ENCODE measurements around the gene LHPP.

Gene LHPP

DNA sequence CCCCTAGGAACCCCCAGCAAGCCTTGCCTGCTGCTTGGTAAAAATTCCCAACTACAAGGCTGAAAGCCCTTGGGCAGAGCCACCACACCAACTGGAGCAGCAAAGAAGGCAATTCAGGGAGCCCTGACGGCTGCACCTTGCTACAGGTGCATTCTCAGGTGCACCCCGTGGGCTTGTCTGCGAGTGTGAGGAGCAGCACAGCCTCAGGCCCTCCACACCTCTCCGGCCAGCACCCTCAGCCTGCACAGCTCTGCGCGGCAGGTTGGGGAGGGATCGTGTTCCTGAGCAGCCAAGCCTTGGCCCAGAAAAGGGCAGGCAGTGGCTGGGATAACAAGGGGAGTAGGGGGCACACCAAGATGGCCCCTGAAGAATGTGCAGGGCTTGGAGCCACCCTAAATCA, 178.4 kb downstream of the LHPP start:
- DNase-seq (ENCODE audit: extremely low read depth, insufficient read length), result no peak
- Histone ChIP-seq H3K4me3 (replicated peaks; ENCODE audit: low read depth, low read length) (no peak overlapping the region), H3K36me3 (ENCODE audit: control insufficient read depth, insufficient read depth, low read length) (peaks cover 2% of the 10 kb centered on the region; the same call in 1 of the 2 replicates), H3K27me3 (replicated peaks; ENCODE audit: control insufficient read depth, insufficient read depth, low read length) (no peaks in the 10 kb centered on the region)
- TF ChIP-seq, protein P1, sequence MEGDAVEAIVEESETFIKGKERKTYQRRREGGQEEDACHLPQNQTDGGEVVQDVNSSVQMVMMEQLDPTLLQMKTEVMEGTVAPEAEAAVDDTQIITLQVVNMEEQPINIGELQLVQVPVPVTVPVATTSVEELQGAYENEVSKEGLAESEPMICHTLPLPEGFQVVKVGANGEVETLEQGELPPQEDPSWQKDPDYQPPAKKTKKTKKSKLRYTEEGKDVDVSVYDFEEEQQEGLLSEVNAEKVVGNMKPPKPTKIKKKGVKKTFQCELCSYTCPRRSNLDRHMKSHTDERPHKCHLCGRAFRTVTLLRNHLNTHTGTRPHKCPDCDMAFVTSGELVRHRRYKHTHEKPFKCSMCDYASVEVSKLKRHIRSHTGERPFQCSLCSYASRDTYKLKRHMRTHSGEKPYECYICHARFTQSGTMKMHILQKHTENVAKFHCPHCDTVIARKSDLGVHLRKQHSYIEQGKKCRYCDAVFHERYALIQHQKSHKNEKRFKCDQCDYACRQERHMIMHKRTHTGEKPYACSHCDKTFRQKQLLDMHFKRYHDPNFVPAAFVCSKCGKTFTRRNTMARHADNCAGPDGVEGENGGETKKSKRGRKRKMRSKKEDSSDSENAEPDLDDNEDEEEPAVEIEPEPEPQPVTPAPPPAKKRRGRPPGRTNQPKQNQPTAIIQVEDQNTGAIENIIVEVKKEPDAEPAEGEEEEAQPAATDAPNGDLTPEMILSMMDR (IDR thresholded peaks at IDR 0.05; ENCODE audit: insufficient read depth, low read length, poor library complexity, severe bottlenecking), result no peak

DNA sequence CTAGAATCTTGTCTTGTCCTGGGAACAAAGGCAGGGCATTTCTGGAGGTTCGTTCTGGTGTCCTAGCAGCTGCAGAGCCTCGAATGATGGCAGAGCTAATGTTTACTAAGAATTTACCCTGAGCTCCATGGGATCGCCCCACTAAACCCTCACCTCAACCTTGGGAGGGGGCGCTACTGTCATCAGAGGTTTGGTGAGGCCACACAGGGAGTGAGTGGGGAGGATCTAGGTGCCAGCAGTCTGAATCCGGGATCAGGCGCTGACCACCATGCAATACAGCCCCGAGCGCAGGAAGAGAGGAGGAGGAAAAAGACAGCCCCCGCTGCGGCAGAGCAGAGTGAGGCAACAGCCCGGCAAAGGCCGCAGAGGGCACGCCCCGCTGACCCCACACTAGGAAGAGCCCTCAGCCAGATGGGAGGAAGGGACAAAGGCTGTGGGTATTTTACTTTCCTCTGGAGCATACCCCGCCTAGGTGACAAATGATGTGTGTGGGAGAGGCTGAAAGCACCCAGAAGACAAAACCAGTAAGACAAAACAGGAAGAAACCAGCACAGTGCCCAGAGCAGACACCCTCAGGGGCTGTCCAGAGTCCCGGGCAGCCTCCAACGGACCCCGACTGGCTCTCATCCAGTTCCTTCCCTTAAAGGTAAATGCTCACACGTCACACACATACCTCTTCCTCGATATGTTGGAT, 179.1 kb downstream of the LHPP start:
- TF ChIP-seq, protein P1 (IDR thresholded peaks at IDR 0.05; ENCODE audit: insufficient read depth, low read length, poor library complexity, severe bottlenecking), result no peak
- DNase-seq (ENCODE audit: extremely low read depth, insufficient read length), result no peak
- Histone ChIP-seq H3K27me3 (replicated peaks; ENCODE audit: control insufficient read depth, insufficient read depth, low read length) (no peaks in the 10 kb centered on the region), H3K4me3 (replicated peaks; ENCODE audit: low read depth, low read length) (0 out of 2 replicates have a peak overlapping the region, but pooled peaks have one; percentile 3), H3K36me3 (ENCODE audit: control insufficient read depth, insufficient read depth, low read length) (peaks cover 2% of the 10 kb centered on the region; the same call in 1 of the 2 replicates)

DNA sequence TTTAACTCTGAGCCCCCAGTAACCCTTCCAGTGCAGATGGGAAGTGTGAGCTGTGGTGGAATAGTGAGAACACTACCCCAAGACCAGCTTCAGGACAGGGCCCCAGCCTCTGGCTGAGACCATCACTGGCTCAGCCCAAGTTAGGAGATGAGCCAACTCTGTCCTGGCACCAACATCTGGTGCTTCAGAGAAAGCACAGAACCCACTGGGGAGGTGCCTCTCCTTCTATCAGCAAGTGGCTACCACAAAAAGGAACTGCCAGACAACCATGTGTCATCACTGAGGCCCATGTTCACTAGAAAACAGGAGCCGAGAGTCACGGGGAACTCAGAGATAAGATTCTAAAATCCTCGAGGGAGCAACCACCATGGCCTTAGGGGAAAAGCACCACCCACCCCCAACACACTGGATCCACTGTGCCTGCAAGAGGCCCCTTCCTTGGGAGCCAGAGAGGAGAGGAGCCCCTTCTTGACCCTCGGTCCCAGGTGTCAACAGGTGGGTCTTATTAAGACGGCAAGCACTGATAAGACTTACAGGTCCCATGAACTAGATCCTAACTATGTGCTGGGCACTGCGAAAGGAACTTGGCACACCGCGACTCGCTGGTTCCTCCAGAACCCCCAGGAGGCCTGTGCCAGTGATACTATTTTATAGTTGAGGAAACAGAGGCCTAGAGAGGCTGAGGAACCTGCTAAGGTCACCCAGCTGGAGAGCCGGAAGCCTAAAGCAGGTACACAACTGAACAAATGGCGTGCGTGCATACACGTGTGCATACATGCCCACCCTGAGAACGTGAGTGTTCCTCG, 179.9 kb downstream of the LHPP start:
- Histone ChIP-seq H3K27me3 (replicated peaks; ENCODE audit: control insufficient read depth, insufficient read depth, low read length) (no peaks in the 10 kb centered on the region), H3K36me3 (ENCODE audit: control insufficient read depth, insufficient read depth, low read length) (peaks cover 2% of the 10 kb centered on the region; the same call in 1 of the 2 replicates), H3K4me3 (replicated peaks; ENCODE audit: low read depth, low read length) (no peak overlapping the region)
- TF ChIP-seq, protein P1 (IDR thresholded peaks at IDR 0.05; ENCODE audit: insufficient read depth, low read length, poor library complexity, severe bottlenecking), result no peak
- DNase-seq (ENCODE audit: extremely low read depth, insufficient read length), result no peak

DNA sequence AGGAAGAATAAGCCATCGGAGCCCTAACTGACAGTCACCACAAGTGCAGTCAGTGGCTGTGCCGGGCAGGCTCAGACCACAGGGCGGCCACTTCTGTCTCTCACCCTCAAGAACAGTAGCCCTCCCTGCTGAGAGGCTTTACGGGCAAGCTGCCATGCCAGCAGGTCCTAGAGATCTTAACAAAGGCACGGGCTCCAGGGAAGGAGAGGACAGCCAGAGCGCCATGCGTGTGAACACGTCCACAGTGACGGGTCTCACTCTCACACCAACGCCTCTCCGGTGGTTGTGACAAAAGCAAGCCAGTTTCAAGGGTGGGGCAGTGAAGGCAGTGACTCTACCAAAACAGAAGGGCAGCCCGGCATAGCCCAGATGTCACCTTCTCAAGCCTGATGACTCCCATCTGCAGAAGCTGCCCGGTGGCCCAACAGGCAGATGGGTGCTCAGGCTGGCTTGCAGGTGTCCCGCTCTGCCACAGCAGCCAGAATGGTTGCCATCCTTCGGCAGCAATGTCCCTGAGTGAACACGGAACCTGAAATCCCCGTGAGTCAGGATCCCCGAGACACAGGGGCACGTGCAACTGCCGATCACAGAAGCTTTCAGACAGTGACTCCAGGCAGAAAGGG, 180.6 kb downstream of the LHPP start:
- TF ChIP-seq, protein P1 (IDR thresholded peaks at IDR 0.05; ENCODE audit: insufficient read depth, low read length, poor library complexity, severe bottlenecking), result no peak
- H3K27me3 ChIP-seq (replicated peaks; ENCODE audit: control insufficient read depth, insufficient read depth, low read length), result no peaks in the 10 kb centered on the region
- H3K4me3 ChIP-seq (replicated peaks; ENCODE audit: low read depth, low read length), result no peak overlapping the region
- peaks cover 2% of the 10 kb centered on the region; the same call in 1 of the 2 replicates for H3K36me3 ChIP-seq (ENCODE audit: control insufficient read depth, insufficient read depth, low read length)
- DNase-seq (ENCODE audit: extremely low read depth, insufficient read length), result no peak

DNA sequence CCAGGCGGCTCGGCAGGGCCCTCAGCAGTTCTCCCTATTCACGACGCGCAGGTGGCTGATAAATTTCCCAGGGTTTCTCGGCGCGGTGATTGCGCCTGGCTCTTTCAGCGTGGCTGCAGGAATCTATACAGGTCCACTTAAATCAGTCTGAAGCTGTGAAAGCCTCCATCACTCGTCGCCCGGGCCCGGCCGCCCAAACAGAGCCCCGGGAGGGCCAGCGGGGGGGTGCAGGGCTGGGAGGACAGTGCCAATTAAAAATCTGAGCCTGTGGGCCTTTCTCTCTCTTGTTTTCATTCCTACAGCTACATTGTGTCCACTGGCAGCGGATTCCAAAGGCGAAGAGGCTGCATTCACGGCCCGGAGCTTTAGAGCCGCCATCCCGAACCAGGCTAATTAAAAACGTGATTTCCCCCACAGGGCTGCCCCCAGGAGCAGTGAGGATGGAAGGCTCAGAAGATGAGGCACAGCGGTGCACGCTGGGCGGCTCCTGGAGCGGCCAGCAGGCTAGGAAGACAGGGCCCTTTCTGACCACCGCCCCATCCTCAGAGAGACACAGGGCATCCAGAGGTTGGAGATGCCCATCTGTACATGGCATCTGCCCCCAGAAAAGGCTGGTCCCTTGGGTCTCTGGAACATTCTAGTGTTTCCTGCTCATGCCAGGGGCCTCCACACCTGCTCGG, 181.8 kb downstream of the LHPP start:
- H3K27me3 ChIP-seq (replicated peaks; ENCODE audit: control insufficient read depth, insufficient read depth, low read length), result no peaks in the 10 kb centered on the region
- no peak for DNase-seq (ENCODE audit: extremely low read depth, insufficient read length)
- TF ChIP-seq, protein P1 (IDR thresholded peaks at IDR 0.05; ENCODE audit: insufficient read depth, low read length, poor library complexity, severe bottlenecking), result no peak

More for the DNA sequence above, 181.8 kb downstream of the LHPP start:
- no peaks in the 10 kb centered on the region for H3K36me3 ChIP-seq (ENCODE audit: control insufficient read depth, insufficient read depth, low read length)
- no peak overlapping the region for H3K4me3 ChIP-seq (replicated peaks; ENCODE audit: low read depth, low read length)
